Measurements from ENCODE around the gene WWOX. TPM values are rescaled to one million over a fixed set of nuclear protein-coding genes. Genes with fewer than 3 reads are reported as not detected.

WWOX gene
- total and polyA plus RNA-seq, 2 of the 4 experiments (the other 2 are of a cell fraction) = 2.7 to 5.4 TPM

GRCh38 chr16:78154729-78155461 is 55.4 kb downstream of the WWOX start:
- no peak overlapping the region for H4K8ac ChIP-seq (ENCODE audit: low read depth in 2 of 2, low read length in 2 of 2)
- H3K9me1 ChIP-seq (ENCODE audit: insufficient read depth, low read length) = no peaks in the 10 kb centered on the region
- H3K9ac ChIP-seq (ENCODE audit: low read depth, low read length) = no peak overlapping the region
- no peak overlapping the region for H2BK15ac ChIP-seq (ENCODE audit: low read depth, low read length)
- H2AK9ac ChIP-seq (replicated peaks; ENCODE audit: low read depth, low read length, poor library complexity) = no peak overlapping the region
- ATAC-seq (ENCODE audit: low read depth) (no peak), DNase-seq (no peak)
- H3K27ac ChIP-seq (ENCODE audit: insufficient read depth, low read length) = no peak overlapping the region
- no peak overlapping the region for H3K18ac ChIP-seq (ENCODE audit: low read depth, low read length)
- intact Hi-C loops (cut with micrococcal nuclease) (no loop called here), dilution Hi-C loops (cut with HindIII; ENCODE audit: low sequenced_read_pairs, unreplicated experiment) (no loop called here), in situ Hi-C loops (cut with MboI; ENCODE audit: low sequenced_read_pairs) (no loop called here)
- no peak overlapping the region for H4K5ac ChIP-seq (ENCODE audit: low read depth, low read length)
- H3K14ac ChIP-seq (replicated peaks; ENCODE audit: low read depth, low read length) = no peak overlapping the region
- H2AK5ac ChIP-seq (ENCODE audit: low read depth, low read length) = no peak overlapping the region
- TF ChIP-seq RAD21 (IDR thresholded peaks at IDR 0.05; ENCODE audit: low read length) (no peak), BHLHE40 (IDR thresholded peaks at IDR 0.05; ENCODE audit: low read depth, low read length) (no peak), NFE2L2 (IDR thresholded peaks at IDR 0.05; ENCODE audit: low read depth, low read length) (no peak), MXI1 (IDR thresholded peaks at IDR 0.05; ENCODE audit: borderline replicate concordance, low read depth, low read length) (no peak), CEBPB (IDR thresholded peaks at IDR 0.05; ENCODE audit: low read depth, low read length) (no peak), MAFK (IDR thresholded peaks at IDR 0.05; ENCODE audit: low read depth, low read length) (no peak), MAZ (IDR thresholded peaks at IDR 0.05; ENCODE audit: borderline replicate concordance, low read depth, low read length) (no peak), CHD1 (IDR thresholded peaks at IDR 0.05; ENCODE audit: low read depth, low read length) (no peak), USF2 (IDR thresholded peaks at IDR 0.05; ENCODE audit: low read depth, low read length) (no peak), CTCF (conservative IDR thresholded peaks at IDR 0.05; ENCODE audit: low read depth, low read length) (no peak), RCOR1 (IDR thresholded peaks at IDR 0.05; ENCODE audit: insufficient replicate concordance, low read length) (no peak), RFX5 (IDR thresholded peaks at IDR 0.05; ENCODE audit: low read depth, low read length) (no peak), POLR2A (IDR thresholded peaks at IDR 0.05; ENCODE audit: low read depth, low read length) (no peak), SMC3 (IDR thresholded peaks at IDR 0.05; ENCODE audit: low read depth, low read length) (no peak)
- H3K4me1 ChIP-seq (ENCODE audit: control insufficient read depth, insufficient read depth, low read length) = no peaks in the 10 kb centered on the region
- ChIA-PET CTCF (no interaction called here), POLR2A (ENCODE audit: unreplicated experiment) (no interaction called here)
- no peak overlapping the region for H2AFZ ChIP-seq (replicated peaks; ENCODE audit: low read length, poor library complexity)
- no peak overlapping the region for H4K91ac ChIP-seq (ENCODE audit: insufficient read depth, low read depth, low read length)
- H3K56ac ChIP-seq (ENCODE audit: extremely low read depth, insufficient read depth, low read length) = no peak overlapping the region
- no peaks in the 10 kb centered on the region for H3K27me3 ChIP-seq (ENCODE audit: control insufficient read depth, insufficient read depth, low read length)
- H3K4me2 ChIP-seq (ENCODE audit: low read depth, low read length) = no peak overlapping the region
- no peaks in the 10 kb centered on the region for H4K20me1 ChIP-seq (ENCODE audit: insufficient read depth, low read length)
- no peak overlapping the region for H2BK20ac ChIP-seq (ENCODE audit: low read depth, low read length)
- BruUV-seq (replicated peaks) = no TSS peak
- H3K23ac ChIP-seq (ENCODE audit: low read depth, low read length) = no peak overlapping the region
- no peak overlapping the region for H3K4me3 ChIP-seq (ENCODE audit: insufficient read depth, low read depth, low read length)
- WGBS, 2 experiments (ENCODE audit: extremely low coverage in 2 of 2, insufficient read length in 1 of 2) = 47% methylated on average over 4 of the region's 5 CpGs; no CpG with 5 or more reads in 1 of the 2 experiments
- no peaks in the 10 kb centered on the region for H3K9me3 ChIP-seq (ENCODE audit: control insufficient read depth, insufficient read depth, low read length)
- H3K4ac ChIP-seq (ENCODE audit: low read depth, low read length) = no peak overlapping the region
- no peak overlapping the region for H2BK5ac ChIP-seq (ENCODE audit: low read depth, low read length, poor library complexity, severe bottlenecking)
- H3K36me3 ChIP-seq (ENCODE audit: control insufficient read depth, insufficient read depth, low read length) = no peaks in the 10 kb centered on the region
- H3K79me1 ChIP-seq (ENCODE audit: low read depth in 1 of 2, low read length in 2 of 2) = no peaks in the 10 kb centered on the region
- no peak overlapping the region for H2BK120ac ChIP-seq (ENCODE audit: low read depth, low read length)
